GM12878 (cell line): ENCODE measurements around the gene TNKS1BP1.

Experiments
- GABPA ChIP-seq: IDR thresholded peaks from 2 replicates; pipeline ENCODE4 v1.6.1; 2014; ENCODE audit warnings: antibody characterized with exemption, low read depth, mild to moderate bottlenecking, inconsistent platforms
- JUND ChIP-seq: IDR thresholded peaks from 2 replicates; pipeline ENCODE4 v1.6.1; 2012; ENCODE audit warnings: low read depth, mild to moderate bottlenecking, low read length, improper control_type of control experiment, moderate library complexity
- TCF3 ChIP-seq: IDR thresholded peaks from 2 replicates; pipeline ENCODE4 v1.6.1; 2012; ENCODE audit warnings: low read depth, mild to moderate bottlenecking, low read length, borderline replicate concordance; ENCODE audit not compliant: insufficient read depth
- ZNF274 ChIP-seq: IDR thresholded peaks from one replicate; pipeline ENCODE4 v1.8.0; 2011; ENCODE audit not compliant: insufficient read length, insufficient read depth

DNA sequence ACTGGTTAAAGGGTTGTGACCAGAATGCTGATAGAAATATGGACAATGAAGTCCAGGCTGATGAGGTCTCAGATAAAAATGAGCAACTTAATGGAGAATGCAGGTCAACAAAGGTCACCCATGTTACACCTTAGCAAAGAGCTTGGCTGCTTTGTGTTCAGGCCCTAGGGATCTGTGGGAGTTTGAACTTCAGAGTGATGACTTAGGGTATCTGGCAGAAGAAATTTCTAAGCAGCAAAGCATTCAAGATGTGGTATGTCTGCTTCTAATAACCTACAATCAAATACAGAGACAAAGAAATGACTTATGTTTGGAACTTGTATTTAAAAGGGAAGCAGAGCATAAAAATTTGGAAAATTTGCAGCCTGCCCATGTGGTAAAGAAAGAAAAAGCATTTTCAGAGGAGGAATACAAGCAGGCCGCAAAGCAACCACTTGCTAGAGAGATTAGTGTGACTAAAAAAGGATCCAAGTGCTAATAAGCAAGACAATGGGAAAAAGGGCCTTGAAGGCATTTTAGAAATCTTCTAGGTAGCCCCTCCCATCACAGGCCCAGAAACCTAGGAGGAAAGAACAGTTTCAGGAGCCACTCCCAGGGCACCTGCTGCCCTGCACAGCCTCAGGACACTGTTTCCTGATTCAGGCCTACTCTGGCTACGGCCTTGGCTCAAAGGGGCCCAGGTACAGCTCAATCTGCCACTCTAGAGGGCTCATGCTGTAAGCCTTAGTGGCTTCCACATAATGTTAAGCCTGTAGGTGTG lies 41.3 kb downstream of the TNKS1BP1 start:
- TF ChIP-seq JUND (no peak), ZNF274 (no peak), GABPA (no peak), TCF3 (no peak)
